ENCODE data around the gene PARK7. TPM values are rescaled to one million over a fixed set of nuclear protein-coding genes. Genes with fewer than 3 reads are reported as not detected.

PARK7 gene
- polyA plus RNA-seq, 2 of the 4 experiments (the other 2 are of a cell fraction): 372 to 446 TPM

DNA sequence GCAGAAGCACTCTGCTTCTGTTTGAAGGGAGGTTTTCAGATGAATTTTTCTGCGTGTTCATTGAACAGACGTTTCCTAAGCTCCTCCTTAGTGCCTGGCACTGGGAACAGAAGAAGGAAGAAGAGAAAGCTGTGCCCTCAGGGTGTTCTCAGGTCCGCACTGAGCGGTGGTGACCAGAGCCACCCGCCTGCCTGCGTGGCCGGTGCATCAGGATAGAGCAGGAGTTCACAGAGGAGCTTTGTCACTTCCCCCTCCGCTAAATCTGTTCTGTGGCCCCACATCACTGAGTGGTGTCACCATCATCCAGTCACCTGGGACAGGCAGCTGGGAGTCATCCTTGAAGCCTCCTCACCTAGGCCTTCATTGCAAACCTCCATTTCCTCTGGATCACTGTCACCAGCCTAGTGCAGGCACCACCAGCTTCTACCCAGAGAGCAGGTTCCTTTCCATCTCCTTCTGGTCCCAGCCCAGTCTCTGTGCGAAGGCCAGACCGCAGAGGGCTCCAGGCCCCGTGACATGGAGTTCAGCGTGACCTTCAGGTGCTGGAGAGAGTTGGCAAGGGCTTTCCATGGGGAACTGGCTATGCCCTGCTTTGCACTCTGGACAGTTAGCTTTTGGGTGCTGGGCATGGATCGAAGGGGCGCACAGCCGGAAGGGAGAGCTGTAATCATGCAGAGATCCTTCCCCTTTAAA, 21.7 kb downstream of the PARK7 start (continued):
- no peak for TF ChIP-seq CTCF (IDR thresholded peaks at IDR 0.05)

- FAIRE-seq: no peak
- peaks cover 14% of the 10 kb centered on the region; the same call in 2 of the 3 replicates for H3K4me1 ChIP-seq
- DNase-seq (ENCODE audit: low read depth in 1 of 2, low spot score in 1 of 2): no peak
- no peaks in the 10 kb centered on the region for H3K9me3 ChIP-seq
- POLR2A ChIA-PET: no interaction called here
- CTCF ChIA-PET: interaction anchor here (2.1 to 11.9 kb wide), 5 partner anchors 9 to 364 kb away, joined by 10 to 145 read pairs (median 75); partner anchors contain the start of gene SLC45A1
- no peak overlapping the region for H3K4me3 ChIP-seq
- TF ChIP-seq HMGXB4 (CRISPR knock-in tag; IDR thresholded peaks at IDR 0.05; ENCODE audit: borderline replicate concordance) (no peak), CEBPB (IDR thresholded peaks at IDR 0.05) (no peak), REST (IDR thresholded peaks at IDR 0.05) (no peak), HEYL (CRISPR knock-in tag; IDR thresholded peaks at IDR 0.05) (no peak)
- 87% methylated on average over 15 of the region's 15 CpGs for WGBS (ENCODE audit: missing lambda C conversion rate)
- H3K27ac ChIP-seq: peak overlapping the region in 1 of 2 experiments; percentile 28; a peak in 1 of 6 replicates
- ATAC-seq: no peak
- no peak overlapping the region for H3K4me2 ChIP-seq
These were observed 23.3 kb downstream of the PARK7 start for GRCh38 chr1:7984811-7985210.

GRCh38 chr1:7985851-7986612, 24.5 kb downstream of the PARK7 start:
- POLR2A ChIA-PET: no interaction called here
- ATAC-seq: no peak

More at GRCh38 chr1:7985851-7986612, 24.5 kb downstream of the PARK7 start:
- Histone ChIP-seq H3K4me3 (no peak overlapping the region), H3K4me1 (peaks cover 14% of the 10 kb centered on the region; the same call in 2 of the 3 replicates), H3K27ac (no peak overlapping the region; a peak in 1 of 6 replicates), H3K4me2 (no peak overlapping the region), H3K9me3 (no peaks in the 10 kb centered on the region)
- no peak for DNase-seq (ENCODE audit: low read depth in 1 of 2, low spot score in 1 of 2)
- FAIRE-seq: no peak
- CTCF ChIA-PET: interaction anchor here (1.0 to 8.4 kb wide), 3 partner anchors 11 to 329 kb away, joined by 3 to 86 read pairs (median 24); no protein-coding TSS in a partner anchor
- WGBS (ENCODE audit: missing lambda C conversion rate): 88% methylated on average over 10 of the region's 15 CpGs
- no peak for TF ChIP-seq CBX8 (IDR thresholded peaks at IDR 0.05)
- TF ChIP-seq RAD21 (conservative IDR thresholded peaks at IDR 0.05 in 1 of 2, IDR thresholded peaks at IDR 0.05 in 1 of 2): no peak
- no peak for TF ChIP-seq CHD4 (IDR thresholded peaks at IDR 0.05; ENCODE audit: borderline replicate concordance)
- no peak for TF ChIP-seq HDAC2 (IDR thresholded peaks at IDR 0.05)
- no peak for TF ChIP-seq MYC (IDR thresholded peaks at IDR 0.05; ENCODE audit: borderline replicate concordance, low read length)
- no peak for TF ChIP-seq JUNB (IDR thresholded peaks at IDR 0.05)
- no peak for TF ChIP-seq ZNF302 (CRISPR knock-in tag; IDR thresholded peaks at IDR 0.05)
- TF ChIP-seq POLR2A (IDR thresholded peaks at IDR 0.05; ENCODE audit: low read length): no peak
- no peak for TF ChIP-seq FOSB (CRISPR knock-in tag; IDR thresholded peaks at IDR 0.05)
- TF ChIP-seq, protein P1, sequence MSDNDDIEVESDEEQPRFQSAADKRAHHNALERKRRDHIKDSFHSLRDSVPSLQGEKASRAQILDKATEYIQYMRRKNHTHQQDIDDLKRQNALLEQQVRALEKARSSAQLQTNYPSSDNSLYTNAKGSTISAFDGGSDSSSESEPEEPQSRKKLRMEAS (IDR thresholded peaks at IDR 0.05): no peak
- no peak for TF ChIP-seq ZC3H11A (IDR thresholded peaks at IDR 0.05)
- TF ChIP-seq POLR2AphosphoS2 (conservative IDR thresholded peaks at IDR 0.05; ENCODE audit: low read length): no peak

Data from A549 (cell line).